ENCODE measurements around the gene SPANXN2. TPM values are rescaled to one million over a fixed set of nuclear protein-coding genes. Genes with fewer than 3 reads are reported as not detected.

SPANXN2 gene
- total and polyA plus RNA-seq, 2 donors (not counting 1 experiment from before 2014, with no cell fraction given) = not detected

- ATAC-seq (ENCODE audit: low read depth) = no peak
- H3K27me3 ChIP-seq (replicated peaks in 1 of 4; ENCODE audit: control extremely low read depth in 1 of 4, control insufficient read depth in 3 of 4, insufficient read depth in 4 of 4, low read length in 3 of 4) = no peaks in the 10 kb centered on the region
- no peak overlapping the region for H3K4me3 ChIP-seq (ENCODE audit: control extremely low read depth in 1 of 5, extremely low read depth in 1 of 5, insufficient read depth in 1 of 5, low read depth in 2 of 5, low read length in 4 of 5)
- H3K27me3 Mint-ChIP-seq = no peaks in the 10 kb centered on the region
- no peaks in the 10 kb centered on the region for H3K9me3 ChIP-seq (ENCODE audit: control extremely low read depth in 1 of 3, control insufficient read depth in 2 of 3, insufficient read depth in 1 of 3, low read length in 2 of 3)
- H3K9me3 Mint-ChIP-seq (ENCODE audit: insufficient read depth) = no peaks in the 10 kb centered on the region
- no peak overlapping the region for H3K27ac ChIP-seq (ENCODE audit: low read length in 2 of 2)
- no peak overlapping the region for H3K9ac ChIP-seq (ENCODE audit: low read length)
- POLR2A ChIA-PET = no interaction called here
- CTCF ChIA-PET = interaction anchor here (1.4 kb wide), 1 partner anchor 12 kb away, joined by 4 read pairs; no protein-coding TSS in a partner anchor
- H4K20me1 ChIP-seq (ENCODE audit: control insufficient read depth, insufficient read depth, low read length, poor library complexity, severe bottlenecking) = no peaks in the 10 kb centered on the region
- intact Hi-C loops (cut with micrococcal nuclease) = no loop called here
- H2AFZ ChIP-seq (ENCODE audit: insufficient read depth, low read depth, low read length, poor library complexity, severe bottlenecking) = no peak overlapping the region
- H3K4me1 ChIP-seq (ENCODE audit: control insufficient read depth in 2 of 2, insufficient read depth in 2 of 2, low read length in 2 of 2) = no peaks in the 10 kb centered on the region
- no peaks in the 10 kb centered on the region for H3K4me1 Mint-ChIP-seq
- DNase-seq = no peak
- no peak for TF ChIP-seq EZH2 (IDR thresholded peaks at IDR 0.05; ENCODE audit: borderline replicate concordance, insufficient read depth, low read depth, low read length, poor library complexity, severe bottlenecking)
- TF ChIP-seq CTCF (IDR thresholded peaks at IDR 0.05) = no peak
- no peaks in the 10 kb centered on the region for H3K36me3 ChIP-seq (replicated peaks in 1 of 2; ENCODE audit: control extremely low read depth in 1 of 2, control insufficient read depth in 1 of 2, extremely low read depth in 1 of 2, insufficient read depth in 2 of 2, low read length in 1 of 2)
- H3K79me2 ChIP-seq (ENCODE audit: control insufficient read depth, insufficient read depth, low read length) = no peaks in the 10 kb centered on the region
- H3K4me3 Mint-ChIP-seq = no peak overlapping the region
- H3K27ac Mint-ChIP-seq = no peak overlapping the region
- no peak overlapping the region for H3K4me2 ChIP-seq (replicated peaks; ENCODE audit: low read depth, low read length, poor library complexity, severe bottlenecking)
- WGBS (ENCODE audit: insufficient coverage) = no CpG with 5 or more reads among the region's 5 CpGs
Observed at GRCh38 chrX:143664302-143664701, 56.2 kb downstream of the SPANXN2 start.

- Histone ChIP-seq H3K36me3 (replicated peaks in 1 of 2; ENCODE audit: control extremely low read depth in 1 of 2, control insufficient read depth in 1 of 2, extremely low read depth in 1 of 2, insufficient read depth in 2 of 2, low read length in 1 of 2) (no peaks in the 10 kb centered on the region), H3K9ac (ENCODE audit: low read length) (no peak overlapping the region), H3K9me3 (ENCODE audit: control extremely low read depth in 1 of 3, control insufficient read depth in 2 of 3, insufficient read depth in 1 of 3, low read length in 2 of 3) (no peaks in the 10 kb centered on the region), H3K27ac (ENCODE audit: low read length in 2 of 2) (no peak overlapping the region), H3K4me2 (replicated peaks; ENCODE audit: low read depth, low read length, poor library complexity, severe bottlenecking) (no peak overlapping the region), H4K20me1 (ENCODE audit: control insufficient read depth, insufficient read depth, low read length, poor library complexity, severe bottlenecking) (no peaks in the 10 kb centered on the region), H3K79me2 (ENCODE audit: control insufficient read depth, insufficient read depth, low read length) (no peaks in the 10 kb centered on the region), H3K4me3 (ENCODE audit: control extremely low read depth in 1 of 5, extremely low read depth in 1 of 5, insufficient read depth in 1 of 5, low read depth in 2 of 5, low read length in 4 of 5) (no peak overlapping the region), H2AFZ (ENCODE audit: insufficient read depth, low read depth, low read length, poor library complexity, severe bottlenecking) (no peak overlapping the region), H3K27me3 (replicated peaks in 1 of 4; ENCODE audit: control extremely low read depth in 1 of 4, control insufficient read depth in 3 of 4, insufficient read depth in 4 of 4, low read length in 3 of 4) (no peaks in the 10 kb centered on the region), H3K4me1 (ENCODE audit: control insufficient read depth in 2 of 2, insufficient read depth in 2 of 2, low read length in 2 of 2) (no peaks in the 10 kb centered on the region)
- ATAC-seq (ENCODE audit: low read depth) (no peak), DNase-seq (no peak)
- no peaks in the 10 kb centered on the region for H3K4me1 Mint-ChIP-seq
- TF ChIP-seq CTCF (IDR thresholded peaks at IDR 0.05) (no peak), EZH2 (IDR thresholded peaks at IDR 0.05; ENCODE audit: borderline replicate concordance, insufficient read depth, low read depth, low read length, poor library complexity, severe bottlenecking) (no peak)
- no peak overlapping the region for H3K4me3 Mint-ChIP-seq
- no peaks in the 10 kb centered on the region for H3K9me3 Mint-ChIP-seq (ENCODE audit: insufficient read depth)
- ChIA-PET CTCF (no interaction called here), POLR2A (no interaction called here)
- intact Hi-C loops (cut with micrococcal nuclease) = no loop called here
- no CpG with 5 or more reads among the region's 5 CpGs for WGBS (ENCODE audit: insufficient coverage)
- no peak overlapping the region for H3K27ac Mint-ChIP-seq
- no peaks in the 10 kb centered on the region for H3K27me3 Mint-ChIP-seq
Observed at GRCh38 chrX:143663755-143664154, 56.8 kb downstream of the SPANXN2 start.

Other genes with a start within 250 kb of the SPANXN2 start
- not detected in 2 replicates for gene SPANXN3, start 203.3 kb downstream of the SPANXN2 start, total RNA-seq
- not detected in 2 replicates for gene SPANXN3, start 203.3 kb downstream of the SPANXN2 start, polyA plus RNA-seq
- not detected in 2 replicates for gene SLITRK4, start 84.7 kb downstream of the SPANXN2 start, total RNA-seq
- gene SLITRK4, start 84.7 kb downstream of the SPANXN2 start, polyA plus RNA-seq = 0.01 TPM in 1 of 2 replicates, not detected in the other
- gene UBE2NL, start 163.3 kb upstream of the SPANXN2 start, total RNA-seq = not detected in 2 replicates
- gene UBE2NL, start 163.3 kb upstream of the SPANXN2 start, polyA plus RNA-seq = not detected in 2 replicates